ENCODE data around the gene ZNF407.

GRCh38 chr18:74878267-74878666 is 280.6 kb downstream of the ZNF407 start:
- no peak for TF ChIP-seq ZNF274 (IDR thresholded peaks at IDR 0.05; ENCODE audit: low read depth, low read length)
- no peak for TF ChIP-seq SUZ12 (IDR thresholded peaks at IDR 0.05; ENCODE audit: extremely low read depth, insufficient read depth, insufficient read length)

All from NT2/D1 (cell line).